Stomach (tissue), 9 donors: ENCODE data around the gene SRF. TPM values are rescaled to one million over a fixed set of nuclear protein-coding genes. Genes with fewer than 3 reads are reported as not detected.
A peak's percentile ranks its signal among the peaks of the same experiment; 100 is the strongest.

Experiments
- DNase-seq, 2 donors: peaks; one replicate each; pipeline versions ENCODE4 v3.0.0 to v3.0.0-alpha.2; 2013 to 2019
- H3K27ac ChIP-seq, 5 donors: fragments of 200-600 bp in 4 of 5; sonication (generic) in 4 of 5; one replicate each; pipeline ENCODE4 v1.5.1; 2013 to 2019; ENCODE audit warnings: mild to moderate bottlenecking in 1 of 5, moderate library complexity in 1 of 5
- H3K27me3 ChIP-seq, 3 donors: fragments of 200-600 bp; sonication (generic); one replicate each; pipeline ENCODE4 v1.5.1; 2017 to 2019; ENCODE audit warnings: mixed run types in 1 of 3
- H3K36me3 ChIP-seq, 4 donors: fragments of 200-600 bp; sonication (generic); 1 replicate in 3 of 4; 2 replicates in 1 of 4; pipeline ENCODE4 v1.5.1; 2016 to 2019
- H3K4me1 ChIP-seq, 4 donors: fragments of 200-600 bp; sonication (generic); one replicate each; pipeline ENCODE4 v1.5.1; 2016 to 2019
- H3K4me3 ChIP-seq, 4 donors: fragments of 200-600 bp; sonication (generic) in 3 of 4; one replicate each; pipeline ENCODE4 v1.5.1; 2016 to 2019; ENCODE audit warnings: mild to moderate bottlenecking in 1 of 4
- H3K9me3 ChIP-seq, 4 donors: fragments of 200-600 bp; sonication (generic); one replicate each; pipeline ENCODE4 v1.5.1; 2016 to 2019
- CTCF ChIP-seq, 7 experiments: fragments of 450-650 bp in 4 of 7; fragments of 200-600 bp in 3 of 7; sonication (generic) in 3 of 7; IDR thresholded peaks; one replicate each; pipeline ENCODE4 v1.5.1; 2016 to 2019; ENCODE audit warnings: antibody characterized with exemption in 7 of 7, control low read depth in 2 of 7, mild to moderate bottlenecking in 1 of 7
- EP300 ChIP-seq: sonication (generic); formaldehyde crosslinking; IDR thresholded peaks from one replicate; pipeline ENCODE4 v1.6.1; 2017; ENCODE audit warnings: antibody characterized with exemption
- POLR2A ChIP-seq, 4 donors: fragments of 450-650 bp; IDR thresholded peaks; one replicate each; pipeline ENCODE4 v1.6.1; 2016; ENCODE audit warnings: antibody characterized with exemption in 4 of 4, control low read depth in 2 of 4, mild to moderate bottlenecking in 1 of 4, moderate library complexity in 1 of 4
- POLR2AphosphoS5 ChIP-seq, 3 donors: sonication (generic); formaldehyde crosslinking; IDR thresholded peaks; one replicate each; pipeline ENCODE4 v1.6.1; 2016; ENCODE audit warnings: antibody characterized with exemption in 3 of 3
- WGBS, 5 donors: extraction: QIAGEN DNeasy Blood & Tissue Kit in 3 of 5; methylation state at CpG; one replicate each; pipeline versions ENCODE4 v1.1.5 to v1.1.7; 2013 to 2018; 5-methylcytosine and 5-hydroxymethylcytosine counted together
- intact Hi-C: fragments of 100-400 bp; cut with DNase I; formaldehyde crosslinking; loops from one replicate; pipeline ENCODE4 v1.15.1; 2023; ENCODE audit warnings: low total_unique reads
- polyA plus RNA-seq, 3 donors: library from polyadenylated mRNA; stranded (reverse); fragments of 200-250 nt; gene quantifications; one replicate each; pipeline ENCODE4 v1.2.3, GENCODE V29; 2013
- total RNA-seq, 5 donors: library from RNA; depleted of rRNA; stranded (reverse); fragments of >200 nt; gene quantifications; one replicate each; pipeline versions ENCODE4 v1.1.0 to v1.2.3, GENCODE V29; 2014 to 2016
- donor health status: healthy with polysubstance abuse.
- donor health status: Bipolar disorder and iron deficiency.
- donor health status: healthy.

The SRF gene
- total and polyA plus RNA-seq, 8 donors = 10.5 to 40.6 (median 24.0) TPM

GRCh38 chr6:43222418-43223059, 51.5 kb downstream of the SRF start:
- no peak for DNase-seq
- TF ChIP-seq POLR2AphosphoS5 (IDR thresholded peaks at IDR 0.05) = no peak
- TF ChIP-seq EP300 = no peak
- no peak for TF ChIP-seq POLR2A (IDR thresholded peaks at IDR 0.05)
- no peak for TF ChIP-seq CTCF (IDR thresholded peaks at IDR 0.05)
- Histone ChIP-seq H3K27me3 (no peaks in the 10 kb centered on the region), H3K27ac (no peak overlapping the region), H3K4me3 (no peak overlapping the region), H3K4me1 (peaks cover 0 to 22% (median 2%) of the 10 kb centered on the region in 4 donors), H3K36me3 (peaks cover 10 to 87% (median 69%) of the 10 kb centered on the region in 4 donors), H3K9me3 (no peaks in the 10 kb centered on the region)
- intact Hi-C loops = no loop called here
- WGBS, 5 donors = 84 to 92% (median 90%) methylated on average over 15 of the region's 15 CpGs

- H3K4me3 ChIP-seq = no peak overlapping the region
- H3K36me3 ChIP-seq = peaks cover 10 to 82% (median 63%) of the 10 kb centered on the region in 4 donors
- intact Hi-C loops = no loop called here
- no peaks in the 10 kb centered on the region for H3K27me3 ChIP-seq
- no peak overlapping the region for H3K27ac ChIP-seq
- DNase-seq = no peak
- peaks cover 0 to 29% (median 3%) of the 10 kb centered on the region in 4 donors for H3K4me1 ChIP-seq
- no peaks in the 10 kb centered on the region for H3K9me3 ChIP-seq
- TF ChIP-seq POLR2A (IDR thresholded peaks at IDR 0.05) (no peak), EP300 (no peak)
- 85 to 91% (median 87%) methylated on average over 14 of the region's 14 CpGs for WGBS, 5 donors
Observed at GRCh38 chr6:43223175-43223574, 52.1 kb downstream of the SRF start.

GRCh38 chr6:43226192-43226851, 55.3 kb downstream of the SRF start:
- no peak for DNase-seq
- Histone ChIP-seq H3K4me3 (no peak overlapping the region), H3K27me3 (no peaks in the 10 kb centered on the region), H3K36me3 (peaks cover 0 to 51% (median 38%) of the 10 kb centered on the region in 4 donors), H3K4me1 (peaks cover 0 to 41% (median 9%) of the 10 kb centered on the region in 4 donors), H3K9me3 (no peaks in the 10 kb centered on the region), H3K27ac (no peak overlapping the region)
- 87 to 92% (median 90%) methylated on average over 10 to 11 of the region's 11 CpGs for WGBS, 5 donors
- TF ChIP-seq POLR2A (IDR thresholded peaks at IDR 0.05) (no peak), CTCF (IDR thresholded peaks at IDR 0.05) (no peak), EP300 (no peak), POLR2AphosphoS5 (IDR thresholded peaks at IDR 0.05) (no peak)
- intact Hi-C loops = no loop called here

- 3 to 21% (median 3%) methylated on average over 10 to 82 of the region's 82 CpGs for WGBS, 5 donors
- Histone ChIP-seq H3K36me3 (peaks cover 0 to 22% (median 11%) of the 10 kb centered on the region in 4 donors), H3K27ac (peak within 1 kb of the TSS; percentile 51 to 83 (median 59)), H3K4me3 (peak within 1 kb of the TSS; percentile 65 to 74 (median 70)), H3K9me3 (no peaks in the 10 kb centered on the region), H3K27me3 (no peaks in the 10 kb centered on the region), H3K4me1 (peaks cover 0 to 32% (median 9%) of the 10 kb centered on the region in 4 donors)
- DNase-seq = peak; percentile 81 to 93
- intact Hi-C loops = no loop called here
- peak in 2 of 3 donors; percentile 44 to 61 for TF ChIP-seq POLR2AphosphoS5 (IDR thresholded peaks at IDR 0.05)
- peak in 5 of 7 experiments; percentile 33 to 97 (median 88) for TF ChIP-seq CTCF (IDR thresholded peaks at IDR 0.05)
- no peak for TF ChIP-seq POLR2A (IDR thresholded peaks at IDR 0.05)
Observed at GRCh38 chr6:43228951-43229802, 58.1 kb downstream of the SRF start, which contains the start of gene DNPH1. Gene DNPH1 (minus strand): TSS chr6:43229481. CDS start chr6:43229456, 25 bp downstream.
